GM19467 (cell line): ENCODE results near the gene CACNA1D.

Experiments used
- ATAC-seq: cut with Tn5 transposase; IDR thresholded peaks from one replicate; pipeline ENCODE4 v1.9.1; 2021; ENCODE audit warnings: mild to moderate bottlenecking, moderate library complexity; ENCODE audit not compliant: unreplicated experiment

The CACNA1D gene

GRCh38 chr3:53803124-53803815, 308.9 kb downstream of the CACNA1D start:
- ATAC-seq, result no peak

GRCh38 chr3:53803816-53804695, 309.6 kb downstream of the CACNA1D start:
- ATAC-seq, result no peak

- ATAC-seq, result no peak
Measured at GRCh38 chr3:53804697-53805462, 310.5 kb downstream of the CACNA1D start.

- no peak for ATAC-seq
Measured at GRCh38 chr3:53805463-53806159, 311.2 kb downstream of the CACNA1D start.

- ATAC-seq, result peak; percentile 64
Measured at GRCh38 chr3:53806182-53807116, 312.0 kb downstream of the CACNA1D start.

- no peak for ATAC-seq
Measured at GRCh38 chr3:53807117-53807810, 312.9 kb downstream of the CACNA1D start.

- no peak for ATAC-seq
Measured at GRCh38 chr3:53808496-53808895, 314.1 kb downstream of the CACNA1D start.

GRCh38 chr3:53809267-53809666, 314.9 kb downstream of the CACNA1D start:
- no peak for ATAC-seq

GRCh38 chr3:53809764-53810400, 315.5 kb downstream of the CACNA1D start:
- ATAC-seq, result no peak

GRCh38 chr3:53811143-53811927, 316.9 kb downstream of the CACNA1D start:
- ATAC-seq, result no peak

- no peak for ATAC-seq
Measured at GRCh38 chr3:53812434-53812833, 318.0 kb downstream of the CACNA1D start.

- ATAC-seq, result no peak
Measured at GRCh38 chr3:53813229-53813628, 318.8 kb downstream of the CACNA1D start.

- no peak for ATAC-seq
Measured at GRCh38 chr3:53813876-53814275, 319.5 kb downstream of the CACNA1D start.

GRCh38 chr3:53815067-53815466, 320.7 kb downstream of the CACNA1D start:
- ATAC-seq, result no peak

GRCh38 chr3:53815651-53816050, 321.2 kb downstream of the CACNA1D start:
- ATAC-seq, result no peak

- ATAC-seq, result no peak
Measured at GRCh38 chr3:53816425-53816824, 322.0 kb downstream of the CACNA1D start.

GRCh38 chr3:53817211-53817610, 322.8 kb downstream of the CACNA1D start:
- no peak for ATAC-seq

GRCh38 chr3:53817809-53818208, 323.4 kb downstream of the CACNA1D start:
- no peak for ATAC-seq
